Measurements from ENCODE around the gene GTSF1L. TPM values are rescaled to one million over a fixed set of nuclear protein-coding genes. Genes with fewer than 3 reads are reported as not detected.

The GTSF1L gene
- total RNA-seq, 1 experiment from 2014 or later: not detected

- no peaks in the 10 kb centered on the region for H3K9me3 ChIP-seq
- peaks cover 60% of the 10 kb centered on the region for H3K36me3 ChIP-seq
- H3K27me3 ChIP-seq: no peaks in the 10 kb centered on the region
- H3K4me3 ChIP-seq: no peak overlapping the region
- DNase-seq: no peak
These were observed 26.2 kb downstream of the GTSF1L start for GRCh38 chr20:43700627-43701026.

GRCh38 chr20:43699941-43700565 lies 26.7 kb downstream of the GTSF1L start:
- H3K9me3 ChIP-seq: no peaks in the 10 kb centered on the region
- DNase-seq: no peak
- H3K36me3 ChIP-seq: peaks cover 60% of the 10 kb centered on the region
- no peaks in the 10 kb centered on the region for H3K27me3 ChIP-seq
- no peak overlapping the region for H3K4me3 ChIP-seq

GRCh38 chr20:43695571-43695970 lies 31.2 kb downstream of the GTSF1L start:
- Histone ChIP-seq H3K4me3 (no peak overlapping the region), H3K9me3 (no peaks in the 10 kb centered on the region), H3K36me3 (peaks cover 55% of the 10 kb centered on the region), H3K27me3 (no peaks in the 10 kb centered on the region)
- DNase-seq: no peak

- no peak overlapping the region for H3K4me3 ChIP-seq
- peaks cover 49% of the 10 kb centered on the region for H3K36me3 ChIP-seq
- H3K27me3 ChIP-seq: no peaks in the 10 kb centered on the region
- no peak for DNase-seq
- H3K9me3 ChIP-seq: no peaks in the 10 kb centered on the region
These were observed 32.0 kb downstream of the GTSF1L start for GRCh38 chr20:43694763-43695162.

DNA sequence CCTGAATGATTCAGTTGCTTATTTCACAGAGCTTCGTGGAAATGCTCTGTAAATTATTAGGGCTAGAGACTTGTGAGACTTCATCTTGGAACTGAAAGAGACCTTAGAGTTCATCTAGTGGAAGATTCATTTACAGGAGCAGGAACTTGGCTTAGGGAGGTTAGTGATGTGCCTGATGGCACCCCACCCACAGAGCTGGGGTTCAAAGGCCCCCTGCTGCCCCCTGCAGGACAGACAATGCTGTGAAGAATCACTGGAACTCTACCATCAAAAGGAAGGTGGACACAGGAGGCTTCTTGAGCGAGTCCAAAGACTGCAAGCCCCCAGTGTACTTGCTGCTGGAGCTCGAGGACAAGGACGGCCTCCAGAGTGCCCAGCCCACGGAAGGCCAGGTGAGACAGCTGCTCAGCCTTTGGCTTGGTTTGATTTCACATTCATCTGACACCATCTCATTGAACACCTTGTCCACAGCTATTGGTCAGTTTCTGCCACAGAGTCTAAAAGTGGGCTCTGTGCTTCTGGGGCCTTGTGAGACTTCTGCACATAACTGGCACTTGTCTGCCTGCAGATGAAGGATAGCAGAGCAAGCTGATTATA lies 34.8 kb downstream of the GTSF1L start:
- peaks cover 57% of the 10 kb centered on the region for H3K36me3 ChIP-seq
- no peak overlapping the region for H3K4me3 ChIP-seq
- DNase-seq: peak; percentile 52
- no peaks in the 10 kb centered on the region for H3K9me3 ChIP-seq
- H3K27me3 ChIP-seq: no peaks in the 10 kb centered on the region

- DNase-seq: no peak
- no peaks in the 10 kb centered on the region for H3K27me3 ChIP-seq
- peaks cover 58% of the 10 kb centered on the region for H3K36me3 ChIP-seq
- H3K9me3 ChIP-seq: no peaks in the 10 kb centered on the region
- no peak overlapping the region for H3K4me3 ChIP-seq
These were observed 35.7 kb downstream of the GTSF1L start for GRCh38 chr20:43690943-43691598.

DNA sequence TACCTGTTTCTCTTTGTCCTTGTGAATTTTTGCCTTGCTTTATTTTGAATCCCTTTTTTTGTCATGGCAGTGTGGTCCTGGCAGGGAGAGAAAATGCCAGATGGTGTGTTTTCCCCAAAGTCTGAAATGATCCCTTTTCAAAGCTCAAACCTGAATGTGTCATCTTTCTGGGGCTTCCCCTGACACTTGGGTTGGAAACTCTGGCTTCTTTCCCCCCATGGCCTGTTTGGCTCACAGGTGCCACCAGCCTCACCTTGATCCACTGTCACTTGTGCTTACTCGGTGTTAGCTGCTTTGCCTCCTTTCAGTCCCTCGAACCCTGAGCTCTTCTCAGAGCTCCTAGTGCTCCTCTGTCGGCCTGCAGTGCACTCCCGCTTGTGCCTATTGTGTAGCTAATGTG lies 37.6 kb downstream of the GTSF1L start:
- H3K9me3 ChIP-seq: no peaks in the 10 kb centered on the region
- H3K36me3 ChIP-seq: peaks cover 52% of the 10 kb centered on the region
- DNase-seq: no peak
- H3K27me3 ChIP-seq: no peaks in the 10 kb centered on the region
- H3K4me3 ChIP-seq: no peak overlapping the region

DNA sequence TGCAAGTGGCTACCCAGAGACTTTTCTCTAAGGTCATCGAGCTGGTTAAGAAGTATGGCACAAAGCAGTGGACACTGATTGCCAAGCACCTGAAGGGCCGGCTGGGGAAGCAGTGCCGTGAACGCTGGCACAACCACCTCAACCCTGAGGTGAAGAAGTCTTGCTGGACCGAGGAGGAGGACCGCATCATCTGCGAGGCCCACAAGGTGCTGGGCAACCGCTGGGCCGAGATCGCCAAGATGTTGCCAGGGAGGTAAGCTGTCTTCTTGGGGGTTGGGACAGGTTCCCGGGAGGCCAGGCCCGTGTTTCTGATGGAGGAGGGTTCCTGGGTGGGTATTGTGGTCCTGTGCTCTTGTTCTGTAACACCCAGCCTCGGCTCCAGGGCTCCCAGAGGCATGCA lies 40.0 kb downstream of the GTSF1L start:
- H3K36me3 ChIP-seq: peaks cover 48% of the 10 kb centered on the region

DNA sequence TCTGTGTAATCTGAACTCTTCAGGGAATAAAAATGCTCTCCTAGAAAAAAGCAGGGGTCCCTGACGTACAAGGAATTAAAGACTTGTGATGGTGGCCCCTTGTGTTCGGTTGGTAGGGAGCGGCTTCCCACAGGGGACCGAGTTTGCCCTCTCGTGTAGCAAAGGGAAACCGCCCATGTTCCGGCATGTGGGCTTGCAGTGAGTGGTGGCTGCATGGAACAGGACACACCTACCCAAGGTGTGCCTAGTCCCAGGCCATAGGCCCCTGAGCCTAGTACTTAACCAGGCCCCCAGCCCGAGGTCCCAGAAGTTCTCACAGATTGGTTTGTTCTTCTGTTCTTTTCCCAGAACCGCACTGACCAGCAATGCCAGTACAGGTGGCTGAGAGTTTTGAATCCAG lies 44.4 kb downstream of the GTSF1L start:
- H3K9me3 ChIP-seq: no peaks in the 10 kb centered on the region
- H3K27me3 ChIP-seq: no peaks in the 10 kb centered on the region
- no peak overlapping the region for H3K4me3 ChIP-seq
- DNase-seq: no peak
- H3K36me3 ChIP-seq: peaks cover 54% of the 10 kb centered on the region

More for the DNA sequence above, 40.0 kb downstream of the GTSF1L start:
- H3K27me3 ChIP-seq: no peaks in the 10 kb centered on the region
- no peak for DNase-seq
- no peak overlapping the region for H3K4me3 ChIP-seq
- H3K9me3 ChIP-seq: no peaks in the 10 kb centered on the region

- Histone ChIP-seq H3K27me3 (no peaks in the 10 kb centered on the region), H3K4me3 (no peak overlapping the region), H3K9me3 (no peaks in the 10 kb centered on the region), H3K36me3 (peaks cover 53% of the 10 kb centered on the region)
- DNase-seq: no peak
These were observed 44.8 kb downstream of the GTSF1L start for GRCh38 chr20:43681991-43682410.

- no peaks in the 10 kb centered on the region for H3K27me3 ChIP-seq
- no peak overlapping the region for H3K4me3 ChIP-seq
- DNase-seq: no peak
- no peaks in the 10 kb centered on the region for H3K9me3 ChIP-seq
- H3K36me3 ChIP-seq: peaks cover 53% of the 10 kb centered on the region
These were observed 45.3 kb downstream of the GTSF1L start for GRCh38 chr20:43681468-43681942.

DNA sequence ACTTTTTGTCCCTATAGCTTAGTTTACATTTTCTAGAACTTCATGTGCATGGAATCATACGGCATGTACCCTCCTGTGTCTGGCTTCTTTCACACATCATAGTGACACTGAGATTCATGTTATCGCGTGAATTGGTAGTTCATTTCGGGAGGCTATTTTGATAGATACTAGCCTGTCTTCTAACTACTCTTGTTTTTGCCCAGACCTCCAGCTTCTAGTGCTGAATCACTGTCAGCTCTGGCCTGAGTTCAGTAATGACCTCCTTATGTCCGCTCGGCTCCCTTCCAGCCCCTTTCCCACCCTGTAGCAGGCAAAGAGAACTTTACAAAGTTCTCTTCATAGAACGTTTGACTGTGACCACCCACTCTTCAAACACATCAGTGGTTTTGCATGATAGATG lies 45.8 kb downstream of the GTSF1L start:
- peaks cover 54% of the 10 kb centered on the region for H3K36me3 ChIP-seq
- no peak for DNase-seq
- no peaks in the 10 kb centered on the region for H3K9me3 ChIP-seq
- H3K4me3 ChIP-seq: no peak overlapping the region
- no peaks in the 10 kb centered on the region for H3K27me3 ChIP-seq

DNA sequence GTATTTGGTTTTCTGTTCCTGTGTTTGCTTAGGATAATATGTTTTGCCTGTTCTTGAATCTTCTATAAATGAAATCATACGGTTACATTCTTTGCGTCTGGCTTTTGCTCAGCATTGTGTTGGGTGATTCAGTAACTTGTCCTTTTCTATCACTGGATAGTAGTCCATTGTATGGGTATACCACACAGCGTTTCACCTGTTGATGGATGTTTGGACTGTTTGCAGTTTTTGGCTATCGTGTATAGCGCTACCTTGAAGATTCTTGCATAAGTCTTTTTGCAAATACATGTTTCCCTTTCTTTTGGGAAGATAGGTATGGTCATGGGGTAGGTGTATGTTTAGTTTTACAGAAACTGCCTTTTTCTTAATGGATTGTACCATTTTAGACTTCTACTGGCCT lies 50.4 kb downstream of the GTSF1L start:
- no peak overlapping the region for H3K4me3 ChIP-seq
- H3K9me3 ChIP-seq: no peaks in the 10 kb centered on the region
- H3K36me3 ChIP-seq: peaks cover 59% of the 10 kb centered on the region
- DNase-seq: no peak
- no peaks in the 10 kb centered on the region for H3K27me3 ChIP-seq

Other genes starting within 250 kb of the GTSF1L start
- gene L3MBTL1, start 219.3 kb downstream of the GTSF1L start, total RNA-seq (2014; rRNA removed; shearing (Covaris generic); ENCODE audit: low replicate concordance): 0.53 and 0.81 TPM in 2 replicates
- gene SGK2, start 168.0 kb downstream of the GTSF1L start, total RNA-seq (2014; rRNA removed; shearing (Covaris generic); ENCODE audit: low replicate concordance): 0.72 TPM in 1 of 2 replicates, not detected in the other
- 45.4 and 53.0 TPM in 2 replicates for gene IFT52, start 136.1 kb downstream of the GTSF1L start, total RNA-seq (2014; rRNA removed; shearing (Covaris generic); ENCODE audit: low replicate concordance)
- 29.8 and 30.5 TPM in 2 replicates for gene MYBL2, start 59.9 kb downstream of the GTSF1L start, total RNA-seq (2014; rRNA removed; shearing (Covaris generic); ENCODE audit: low replicate concordance)
- 0.89 TPM in 1 of 2 replicates, not detected in the other for gene TOX2, start 187.8 kb upstream of the GTSF1L start, total RNA-seq (2014; rRNA removed; shearing (Covaris generic); ENCODE audit: low replicate concordance)

Measured in MG63 (cell line).